DMS53 treated with DMSO at 0.1 percent for 48 hours (cell line): ENCODE measurements around the gene FAM120A.
"Not testable (repeated sequence)": the region's sequence is repeated elsewhere in the genome, so short reads cannot be mapped to it uniquely, and the experiment has no call there.

Experiments
- DNase-seq: peaks from one replicate; lab custom pipeline; 2025; ENCODE audit not compliant: unreplicated experiment; lab: John Stamatoyannopoulos, UW

The FAM120A gene

DNA sequence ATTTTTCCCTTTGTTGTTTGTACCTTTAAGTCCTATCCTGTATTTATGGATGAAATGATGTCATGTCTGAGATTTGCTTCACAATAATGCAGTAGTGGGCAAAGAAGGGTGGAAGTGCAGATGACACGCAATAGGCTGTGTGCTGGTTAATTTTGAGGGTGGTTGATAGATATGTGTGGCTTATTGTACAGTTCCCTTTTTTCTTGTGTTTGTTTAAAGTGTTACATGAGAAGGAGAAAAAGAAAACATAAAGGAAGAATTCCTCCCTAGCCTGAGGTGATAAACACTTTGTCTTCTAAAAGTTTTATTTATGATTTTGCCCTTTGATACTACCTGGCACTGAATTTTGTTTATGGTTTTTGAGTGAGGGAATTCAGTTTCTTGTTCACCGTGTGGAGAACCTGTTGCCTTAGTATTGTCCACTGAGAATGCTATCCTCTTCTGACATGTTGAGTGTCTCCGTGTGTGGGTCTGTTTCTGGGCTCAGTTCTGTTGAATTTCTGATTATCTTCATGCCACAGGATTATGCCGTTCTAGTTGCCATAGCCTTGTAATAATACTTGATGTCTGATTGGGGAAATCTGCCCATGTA lies 54.2 kb downstream of the FAM120A start:
- no peak for DNase-seq

DNA sequence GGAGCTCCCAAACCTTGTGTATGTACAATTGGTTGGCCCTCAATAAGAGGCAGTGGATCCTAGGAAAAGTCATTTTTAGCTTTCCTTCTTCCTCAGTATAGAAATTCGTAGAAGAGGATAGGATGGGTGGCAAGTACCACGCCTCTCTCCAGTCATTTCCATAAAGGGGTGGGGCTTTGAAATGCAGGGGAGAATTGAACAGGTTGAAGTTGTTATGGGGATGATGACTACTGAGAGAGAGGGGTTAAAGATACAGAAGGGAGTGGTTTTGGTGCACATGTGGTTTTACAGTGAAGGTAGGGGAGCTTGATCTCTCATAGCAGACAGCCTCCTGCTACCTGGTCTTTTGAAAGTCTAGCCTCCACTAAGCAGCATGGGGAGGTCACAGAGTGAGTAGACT lies 56.3 kb downstream of the FAM120A start:
- DNase-seq, result no peak

DNA sequence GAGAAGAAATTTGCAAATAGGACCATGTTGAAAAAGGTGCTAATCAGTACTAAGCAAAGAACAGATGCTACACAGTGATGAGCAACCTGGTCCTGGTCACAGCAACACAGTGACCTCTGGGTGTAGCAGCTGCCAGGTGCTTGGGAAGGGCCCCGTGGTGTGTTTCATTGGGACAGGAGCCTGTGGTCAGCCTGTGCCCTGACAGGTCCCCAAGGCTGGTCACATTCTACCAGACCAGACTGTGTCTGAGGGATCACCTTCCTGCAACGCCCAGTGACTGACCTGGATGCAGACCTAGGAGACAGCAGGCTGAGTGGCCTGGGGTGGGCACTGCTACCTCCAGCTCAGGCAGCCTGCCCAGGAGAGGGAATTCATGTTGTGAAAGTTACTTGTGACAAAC lies 56.7 kb downstream of the FAM120A start:
- DNase-seq, result no peak

DNA sequence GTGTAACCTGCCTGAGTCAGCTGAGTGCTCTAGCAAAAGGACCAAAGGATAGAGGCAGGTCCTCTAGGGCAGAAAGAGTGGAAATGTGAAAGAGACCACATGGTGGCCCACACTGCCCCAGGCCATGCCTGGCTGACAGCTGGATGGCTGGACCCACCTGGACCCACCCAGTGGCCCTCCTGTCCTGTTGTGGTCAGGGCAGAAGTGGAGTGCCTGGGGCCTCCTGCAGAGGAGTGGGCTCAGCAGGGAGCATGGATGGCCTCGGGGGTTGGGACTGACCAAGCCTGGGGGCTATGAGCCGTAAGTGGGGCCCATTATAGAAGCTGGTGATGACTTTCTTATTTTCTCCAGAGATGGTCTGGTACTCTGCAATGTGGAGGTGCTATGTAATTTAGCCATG lies 57.6 kb downstream of the FAM120A start:
- DNase-seq, result no peak

DNA sequence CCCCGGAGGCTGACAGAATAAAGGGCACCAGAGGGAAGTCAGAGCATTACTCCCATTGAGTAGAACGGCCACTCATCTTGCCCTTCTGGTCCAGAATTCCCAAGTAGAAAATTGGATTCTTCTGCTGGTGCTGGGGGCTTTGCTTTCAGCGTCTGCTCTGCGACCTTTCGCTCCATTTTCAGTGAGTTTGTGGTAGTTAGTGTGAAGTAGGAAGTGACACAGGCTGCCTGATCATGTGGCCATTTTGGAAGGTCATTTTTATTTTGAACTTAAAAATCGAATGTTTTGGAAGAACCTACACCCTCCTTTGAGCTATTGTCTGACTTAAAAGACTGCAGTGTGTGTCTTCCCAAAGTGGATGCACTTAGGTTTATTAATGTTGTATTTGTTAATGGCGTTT lies 58.6 kb downstream of the FAM120A start:
- no peak for DNase-seq

DNA sequence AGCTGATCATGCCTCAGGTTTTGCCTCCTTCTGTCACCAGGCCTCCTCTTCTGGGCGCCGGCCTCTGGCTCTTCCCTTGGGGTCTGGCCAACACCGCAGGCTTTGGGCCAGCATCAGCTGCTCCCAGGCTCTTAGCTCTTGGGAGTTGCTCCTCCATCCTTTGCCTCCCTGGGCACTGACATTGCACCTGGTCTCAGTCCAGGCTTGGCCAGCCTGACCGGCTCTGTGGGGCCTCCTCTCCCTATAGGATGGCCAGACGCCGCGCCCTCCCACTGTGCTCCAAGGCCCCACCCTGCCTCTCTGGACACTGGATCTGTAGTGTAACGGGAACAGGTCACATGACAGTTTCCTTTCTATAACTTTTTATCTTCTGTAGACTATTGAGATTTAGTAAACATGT lies 59.7 kb downstream of the FAM120A start:
- not testable (repeated sequence) for DNase-seq

DNA sequence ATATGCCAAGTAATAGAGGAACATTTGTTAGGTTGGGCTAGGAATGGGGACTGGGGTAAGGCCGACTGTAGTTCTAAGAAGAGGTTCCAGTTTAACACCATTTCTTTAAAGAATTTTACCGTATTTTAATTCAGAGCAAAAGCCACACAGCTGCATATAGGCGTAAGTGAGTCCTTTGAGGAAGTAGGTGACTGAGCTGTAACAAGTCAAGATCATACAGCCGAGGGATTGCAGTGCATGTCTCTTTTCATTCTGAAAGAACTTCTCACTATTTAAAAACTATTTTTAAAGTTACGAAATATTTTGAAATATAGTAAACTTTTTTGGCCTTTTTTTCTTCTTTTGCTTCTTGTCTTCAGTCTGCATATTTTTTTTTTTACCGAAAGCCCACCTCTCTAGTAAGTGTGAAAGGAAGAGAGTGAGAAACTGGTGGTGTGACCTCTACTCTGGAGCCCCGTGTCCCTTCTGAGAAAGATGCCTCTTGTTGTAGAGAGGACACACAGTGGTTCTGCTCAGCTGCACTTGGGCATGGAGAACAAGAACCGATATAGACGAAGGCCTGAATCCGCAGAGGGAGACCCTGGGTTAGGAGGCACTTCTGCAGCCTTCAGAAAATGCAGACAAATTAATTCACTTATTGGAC lies 60.8 kb downstream of the FAM120A start:
- not testable (repeated sequence) for DNase-seq

DNA sequence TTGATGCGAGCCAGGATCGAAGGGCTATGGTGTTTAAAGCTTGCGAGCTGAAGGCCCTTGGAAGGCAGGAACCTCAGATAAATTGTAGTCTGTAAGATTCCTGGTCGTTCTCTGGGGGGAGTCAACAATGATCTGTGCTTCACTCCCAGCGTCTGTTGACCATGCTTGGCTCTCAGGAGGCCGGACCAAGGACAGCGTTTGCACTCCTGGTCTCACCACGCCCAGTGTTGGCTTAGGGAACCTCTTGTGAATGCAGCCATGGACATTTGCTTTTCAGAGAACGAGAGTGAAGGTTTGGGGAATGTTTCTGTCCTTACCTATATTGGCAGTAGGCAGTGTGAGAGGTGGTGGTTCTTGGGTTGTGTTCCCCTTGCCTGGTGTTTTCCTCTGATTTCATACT lies 62.1 kb downstream of the FAM120A start:
- no peak for DNase-seq

DNA sequence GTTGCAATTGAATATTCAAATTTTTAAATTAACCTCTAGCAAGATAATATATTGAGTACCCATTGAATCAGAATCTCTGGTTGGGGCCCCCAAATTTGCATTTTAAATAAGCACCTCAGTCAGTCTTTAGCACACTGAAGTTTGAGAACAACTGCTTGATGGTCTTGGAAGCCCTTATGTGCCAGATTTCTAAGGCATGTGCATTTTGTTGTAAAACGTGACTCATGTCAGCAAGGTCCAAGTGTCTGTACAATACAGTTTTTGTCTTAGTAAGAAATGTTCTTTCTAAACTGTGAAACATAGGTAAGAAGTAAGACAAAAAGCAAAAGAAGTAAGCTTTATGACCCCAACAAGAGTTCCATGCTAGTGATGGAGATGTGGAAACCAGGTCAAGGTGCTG lies 65.8 kb downstream of the FAM120A start:
- no peak for DNase-seq

DNA sequence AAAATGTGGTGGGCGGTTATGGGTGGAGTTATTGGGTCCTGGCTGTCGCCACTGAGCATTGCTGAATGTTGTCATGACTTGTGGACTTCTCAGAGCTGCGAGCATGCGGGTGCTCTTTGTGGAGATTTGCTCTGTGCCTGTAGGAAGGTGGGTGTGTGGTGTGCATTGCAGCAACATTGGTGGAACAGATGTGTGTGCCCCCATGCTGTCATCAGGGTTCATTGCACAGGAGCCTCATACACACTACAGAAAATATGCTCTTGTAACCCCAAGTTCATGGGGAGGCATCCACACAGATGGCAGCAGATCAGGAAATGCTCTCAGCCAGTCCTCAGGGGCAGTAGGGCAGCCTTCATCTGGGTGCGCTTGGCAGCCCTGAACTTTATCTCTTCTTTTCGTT lies 69.0 kb downstream of the FAM120A start:
- no peak for DNase-seq

DNA sequence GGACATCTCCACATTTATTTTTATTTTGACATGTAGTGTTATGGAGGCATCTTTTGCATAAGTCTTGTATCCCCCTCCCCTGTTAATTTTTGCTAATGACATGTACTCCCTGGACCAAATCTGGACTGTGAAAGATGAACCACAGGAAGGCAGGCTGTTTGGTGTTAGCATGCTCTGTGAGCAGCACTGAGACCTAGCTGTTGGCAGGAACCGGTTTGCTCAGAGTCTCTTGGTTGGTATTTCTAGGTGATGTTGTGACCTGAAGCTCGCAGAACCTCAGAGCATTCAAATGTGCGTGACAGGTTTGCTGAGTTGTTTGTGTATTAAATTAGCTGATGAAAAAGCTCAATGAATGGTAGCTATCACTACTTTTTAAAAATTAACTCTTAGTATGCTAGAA lies 71.3 kb downstream of the FAM120A start:
- DNase-seq, result no peak

DNA sequence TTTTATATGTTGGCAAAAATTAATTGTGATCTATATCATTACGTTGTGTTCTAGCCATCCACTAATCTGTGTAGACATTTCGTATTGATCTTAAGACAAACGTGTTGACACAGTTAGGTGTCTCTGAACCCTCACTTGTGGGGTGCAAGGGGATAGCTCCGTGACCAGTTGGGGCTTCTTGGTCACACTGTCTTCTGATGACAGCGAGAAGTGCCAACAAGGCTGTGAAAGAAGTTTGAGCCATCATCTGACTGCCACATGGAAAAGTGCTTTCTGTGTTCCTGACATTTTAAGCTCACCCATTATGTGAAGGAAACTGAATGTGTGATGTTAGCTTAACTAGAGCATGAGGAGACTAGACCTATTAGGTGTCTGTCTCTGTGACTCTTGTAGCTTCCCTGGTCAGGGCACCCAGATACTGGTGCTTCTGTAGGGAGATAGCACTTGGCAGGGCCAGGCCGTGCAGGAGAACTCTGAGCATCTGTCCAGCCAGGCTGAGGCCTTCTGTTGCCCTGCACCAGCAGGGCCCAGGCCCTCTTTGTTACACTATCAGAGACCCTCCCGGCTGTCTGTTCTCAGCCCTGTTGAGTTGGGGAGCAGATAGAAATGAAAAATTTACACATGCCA lies 72.1 kb downstream of the FAM120A start:
- no peak for DNase-seq

DNA sequence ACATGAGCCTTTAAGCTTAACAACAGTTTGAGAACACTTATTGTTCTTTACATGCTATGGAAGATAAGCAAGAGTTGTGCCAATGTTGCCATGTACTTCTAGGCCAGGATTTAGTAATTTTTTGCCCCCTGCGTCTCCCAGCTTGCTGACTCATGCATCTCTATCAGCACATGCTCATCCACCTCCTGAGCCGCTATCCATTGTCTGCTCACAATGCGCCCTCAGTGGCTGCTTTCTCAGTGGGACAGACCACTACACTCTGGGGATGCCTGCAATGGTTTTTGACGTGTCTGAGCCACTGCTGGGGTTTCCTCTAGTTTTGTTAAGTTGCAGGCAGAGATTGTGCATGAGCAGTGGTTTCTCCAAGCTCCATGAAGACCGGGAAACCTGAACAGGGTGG lies 74.0 kb downstream of the FAM120A start:
- DNase-seq, result no peak

DNA sequence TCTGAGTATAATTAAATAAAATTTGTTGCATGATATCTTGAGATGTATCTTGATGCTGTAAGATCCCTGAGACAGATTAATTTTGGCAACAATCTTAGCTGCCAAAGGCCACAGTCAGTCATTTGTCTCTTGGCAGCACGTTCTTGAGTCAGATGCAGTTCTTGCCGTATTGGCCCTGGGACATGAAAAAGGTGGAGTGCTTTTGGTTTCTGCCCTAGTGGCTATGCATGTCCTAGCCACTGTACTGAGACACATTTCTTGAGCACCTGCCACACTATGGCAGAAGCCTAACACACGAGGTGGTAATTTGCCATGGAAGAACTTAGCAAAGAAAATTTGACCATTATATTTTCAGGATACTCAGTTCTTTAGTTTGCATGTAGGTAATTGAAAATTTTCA lies 79.9 kb downstream of the FAM120A start:
- no peak for DNase-seq

DNA sequence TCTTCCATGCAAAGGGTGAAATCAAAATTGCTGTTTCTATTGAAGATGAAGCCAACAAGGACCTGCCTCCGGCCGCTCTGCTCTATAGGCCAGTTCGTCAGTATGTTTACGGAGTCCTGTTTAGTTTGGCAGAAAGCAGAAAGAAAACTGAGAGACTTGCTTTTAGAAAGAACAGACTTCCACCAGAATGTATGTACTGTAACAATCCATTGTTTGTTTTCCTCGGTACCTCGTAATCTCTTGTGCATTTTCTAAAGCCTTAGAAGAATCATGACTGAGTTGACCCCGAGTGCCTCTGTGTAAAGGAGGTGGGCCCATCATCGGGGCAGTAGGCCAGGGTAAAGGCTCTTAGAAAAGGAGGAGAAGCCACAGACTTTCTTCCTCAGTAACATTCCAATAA lies 80.7 kb downstream of the FAM120A start:
- DNase-seq, result no peak

DNA sequence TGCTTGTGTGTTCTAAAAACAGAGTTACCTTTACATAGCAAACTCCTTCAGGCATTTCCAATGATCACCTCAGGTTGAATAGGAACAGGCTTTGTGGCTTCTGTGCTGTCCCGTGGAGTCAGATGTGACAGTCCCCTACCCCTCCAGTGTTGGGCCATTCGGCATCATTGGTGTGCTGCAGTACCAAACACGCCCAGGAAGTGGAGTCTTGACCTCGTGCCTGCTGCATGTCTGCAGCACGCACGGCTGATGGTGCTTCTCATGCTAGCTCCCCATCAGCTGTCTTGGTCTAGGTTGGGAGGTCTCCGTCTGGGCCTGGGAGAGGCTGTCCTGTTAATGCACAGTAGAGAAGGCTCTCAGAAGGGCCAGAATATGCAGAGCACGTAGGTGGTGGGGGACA lies 82.4 kb downstream of the FAM120A start:
- no peak for DNase-seq

DNA sequence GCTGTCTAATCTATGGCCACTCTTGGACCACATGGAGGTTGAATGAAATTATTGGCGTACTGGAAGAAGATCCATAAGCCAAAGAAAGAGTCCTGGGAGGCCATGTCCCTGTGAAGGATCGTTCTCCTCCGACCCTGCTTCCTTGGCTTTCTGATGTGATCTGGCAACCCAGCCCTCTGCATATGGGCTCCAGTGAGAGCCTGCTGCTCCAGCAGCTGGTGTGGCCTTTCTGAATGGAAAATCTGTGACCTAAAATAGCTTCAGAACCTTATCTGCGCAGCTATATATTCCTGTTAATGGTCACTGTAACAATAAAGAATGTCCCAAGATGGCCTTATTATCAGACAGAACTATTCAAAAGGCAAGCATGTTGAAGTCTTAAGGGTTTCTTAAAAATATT lies 84.7 kb downstream of the FAM120A start:
- no peak for DNase-seq

DNA sequence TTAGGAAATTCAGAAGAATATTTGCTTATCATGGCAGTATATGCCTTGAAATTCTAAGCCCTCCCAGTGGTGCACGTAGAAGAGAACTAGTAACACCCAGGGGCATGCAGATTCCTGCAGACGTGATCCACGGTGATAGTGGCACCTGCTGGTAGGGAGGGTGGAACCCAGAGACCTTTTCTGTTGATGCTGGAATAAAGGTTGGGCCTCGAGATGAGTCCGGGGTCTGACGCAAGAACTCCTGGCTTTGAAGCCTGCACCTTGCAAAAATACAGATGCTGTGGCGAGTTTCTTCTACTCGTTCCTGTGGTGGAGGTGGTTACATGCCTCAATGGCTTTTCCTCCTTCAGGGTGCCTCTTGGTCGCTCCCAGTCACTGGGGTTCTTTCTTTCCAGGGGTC lies 85.4 kb downstream of the FAM120A start:
- DNase-seq, result no peak

DNA sequence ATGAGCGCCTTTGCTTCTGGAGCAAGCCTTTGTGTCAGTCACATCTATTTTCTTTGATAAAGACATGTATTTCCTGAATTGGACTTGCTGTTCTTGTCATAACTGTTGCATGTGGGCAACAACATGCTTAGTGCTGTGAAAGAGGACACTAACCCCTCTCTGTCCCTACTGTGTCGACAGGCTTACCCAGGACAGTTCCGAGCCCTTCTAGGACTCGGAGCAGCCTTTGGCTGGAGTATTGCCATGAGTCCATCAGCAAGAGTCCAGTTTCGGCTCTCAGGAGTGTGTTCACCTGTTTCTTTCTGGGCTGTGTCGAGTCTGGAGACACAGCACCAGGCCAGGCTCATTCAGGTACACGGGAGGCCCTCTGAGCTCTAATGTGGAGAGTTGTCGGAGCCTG lies 88.8 kb downstream of the FAM120A start:
- no peak for DNase-seq

DNA sequence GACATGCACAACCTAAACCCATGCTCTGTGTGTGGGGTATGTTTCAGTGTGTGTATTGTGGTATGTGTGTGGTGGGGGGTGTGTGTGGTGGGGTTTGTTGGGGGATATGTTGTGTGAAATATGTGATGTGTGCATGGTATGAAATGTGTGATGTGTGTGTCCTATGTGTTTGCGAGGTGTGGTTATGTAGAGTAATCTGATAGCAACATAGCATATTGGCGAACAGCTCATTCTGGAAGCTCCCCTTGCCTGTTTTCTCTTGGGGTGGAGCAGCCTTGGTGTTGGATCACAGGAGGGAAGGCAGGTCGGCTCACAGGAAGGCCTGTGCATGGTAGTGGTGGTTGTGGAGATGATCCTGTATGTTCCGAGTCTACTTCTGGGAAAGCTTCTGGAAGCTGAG lies 89.5 kb downstream of the FAM120A start:
- DNase-seq, result no peak

DNA sequence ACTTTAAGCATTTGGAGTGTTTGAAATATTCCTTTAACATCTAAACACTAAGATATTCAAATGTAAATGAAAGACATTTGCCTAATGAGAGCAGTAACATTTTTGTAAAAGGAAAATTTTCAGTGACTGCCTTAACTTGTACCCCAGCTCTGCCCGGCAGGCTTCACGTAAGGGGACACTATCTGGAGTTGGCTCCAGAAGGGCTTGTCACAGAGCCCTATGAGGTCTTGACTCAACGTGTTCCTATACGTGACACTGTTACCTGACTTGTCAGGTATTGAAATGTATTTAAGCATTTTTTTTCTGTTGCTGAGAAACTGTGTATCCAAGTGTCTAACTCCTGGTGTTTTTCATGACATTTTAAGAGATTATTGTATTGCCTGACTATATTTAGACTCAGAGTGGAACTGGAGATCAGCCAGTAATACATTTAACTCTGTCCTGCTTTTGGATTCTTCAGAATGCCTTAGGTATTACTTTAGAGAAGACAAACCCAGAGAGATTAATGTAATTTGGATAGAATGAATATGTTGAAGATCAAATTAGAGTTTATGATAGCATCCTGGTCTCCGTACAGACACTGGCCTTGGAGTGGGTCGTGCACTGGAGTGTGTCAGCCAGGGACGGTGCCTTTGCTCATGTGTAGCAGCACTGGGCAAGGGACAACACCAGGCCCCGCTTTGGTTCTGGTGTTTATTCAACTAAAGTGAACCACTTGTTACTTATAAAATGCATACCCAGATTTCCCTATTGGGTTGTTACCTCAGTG lies 90.3 kb downstream of the FAM120A start:
- no peak for DNase-seq

DNA sequence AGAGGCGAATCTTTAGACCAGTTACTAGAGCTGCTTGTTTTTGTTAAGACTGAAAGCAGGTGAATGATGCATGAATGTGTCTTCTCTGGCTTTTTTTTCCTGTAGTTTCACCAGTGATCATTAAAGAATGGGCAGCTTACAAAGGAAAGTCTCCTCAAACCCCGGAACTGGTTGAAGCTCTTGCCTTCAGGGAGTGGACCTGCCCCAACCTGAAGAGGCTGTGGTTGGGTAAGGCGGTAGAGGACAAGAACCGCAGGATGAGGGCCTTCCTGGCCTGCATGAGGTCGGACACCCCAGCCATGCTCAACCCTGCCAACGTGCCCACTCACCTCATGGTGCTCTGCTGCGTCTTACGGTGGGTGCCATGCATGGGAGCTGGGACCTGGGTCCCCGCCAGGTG lies 91.6 kb downstream of the FAM120A start:
- no peak for DNase-seq
